ENCODE measurements around the gene BRD9. TPM values are rescaled to one million over a fixed set of nuclear protein-coding genes. Genes with fewer than 3 reads are reported as not detected.

The BRD9 gene
- total RNA-seq, 4 donors from 2014 or later = 20.3 to 28.8 (median 22.2) TPM

- DNase-seq (no peak), ATAC-seq (no peak)
- in situ Hi-C loops (cut with MboI; ENCODE audit: low sequenced_read_pairs in 4 of 4) (no loop called here), intact Hi-C loops (cut with DNase I; ENCODE audit: low total_unique reads) (no loop called here)
- Histone ChIP-seq H3K27ac (no peak overlapping the region), H3K27me3 (no peaks in the 10 kb centered on the region), H3K36me3 (no peaks in the 10 kb centered on the region), H3K9me3 (no peaks in the 10 kb centered on the region), H3K4me3 (no peak overlapping the region), H3K4me1 (no peaks in the 10 kb centered on the region)
- TF ChIP-seq POLR2A (IDR thresholded peaks at IDR 0.05) (no peak), CTCF (IDR thresholded peaks at IDR 0.05 in 4 of 5, conservative IDR thresholded peaks at IDR 0.05 in 1 of 5) (no peak)
These were observed 76.4 kb downstream of the BRD9 start for GRCh38 chr5:816176-816575.

GRCh38 chr5:815449-815848 lies 77.2 kb downstream of the BRD9 start:
- Histone ChIP-seq H3K36me3 (no peaks in the 10 kb centered on the region), H3K4me3 (no peak overlapping the region), H3K4me1 (no peaks in the 10 kb centered on the region), H3K27ac (no peak overlapping the region), H3K9me3 (no peaks in the 10 kb centered on the region), H3K27me3 (no peaks in the 10 kb centered on the region)
- no peak for ATAC-seq
- TF ChIP-seq POLR2A (IDR thresholded peaks at IDR 0.05) = no peak
- TF ChIP-seq CTCF (IDR thresholded peaks at IDR 0.05 in 4 of 5, conservative IDR thresholded peaks at IDR 0.05 in 1 of 5) = no peak
- in situ Hi-C loops (cut with MboI; ENCODE audit: low sequenced_read_pairs in 4 of 4) (no loop called here), intact Hi-C loops (cut with DNase I; ENCODE audit: low total_unique reads) (no loop called here)
- DNase-seq = no peak

Other genes with a start within 250 kb of the BRD9 start
- 1 to 10 TPM; 2.4 to 8.7 (median 3.2) TPM for gene TPPP, start 199.4 kb downstream of the BRD9 start, total RNA-seq
- gene ZDHHC11B, start 108.1 kb downstream of the BRD9 start, total RNA-seq = 1 to 10 TPM in 2 of 4 donors, under 1 TPM in 2; 0.24 to 1.2 (median 0.71) TPM
- 1 to 10 TPM in 2 of 4 donors, under 1 TPM in 1, not detected in 1; 0.85 to 3.8 (median 2.3) TPM for gene ZDHHC11, start 41.8 kb downstream of the BRD9 start, total RNA-seq
- 1 to 10 TPM in 1 of 4 donors, under 1 TPM in 3; 0.41 to 1.6 (median 0.50) TPM for gene TRIP13, start 83 bp upstream of the BRD9 start, total RNA-seq
- gene NKD2, start 116.0 kb upstream of the BRD9 start, total RNA-seq = not detected
- gene SLC12A7, start 219.3 kb upstream of the BRD9 start, total RNA-seq = 1 to 10 TPM; 1.6 to 5.3 (median 3.5) TPM